ENCODE measurements around the gene ZNF827.

GRCh38 chr4:145898466-145898865 is 40.2 kb downstream of the ZNF827 start:
- TF ChIP-seq CTCF (IDR thresholded peaks at IDR 0.05) (no peak), POLR2A (IDR thresholded peaks at IDR 0.05) (no peak)

Measured in thyroid gland (tissue), 4 donors.